ENCODE results near the gene ARFRP1. TPM values are rescaled to one million over a fixed set of nuclear protein-coding genes. Genes with fewer than 3 reads are reported as not detected.
A peak's percentile ranks its signal among the peaks of the same experiment; 100 is the strongest.

ARFRP1 gene
- total RNA-seq, 1 experiment from 2014 or later: 119 TPM

DNA sequence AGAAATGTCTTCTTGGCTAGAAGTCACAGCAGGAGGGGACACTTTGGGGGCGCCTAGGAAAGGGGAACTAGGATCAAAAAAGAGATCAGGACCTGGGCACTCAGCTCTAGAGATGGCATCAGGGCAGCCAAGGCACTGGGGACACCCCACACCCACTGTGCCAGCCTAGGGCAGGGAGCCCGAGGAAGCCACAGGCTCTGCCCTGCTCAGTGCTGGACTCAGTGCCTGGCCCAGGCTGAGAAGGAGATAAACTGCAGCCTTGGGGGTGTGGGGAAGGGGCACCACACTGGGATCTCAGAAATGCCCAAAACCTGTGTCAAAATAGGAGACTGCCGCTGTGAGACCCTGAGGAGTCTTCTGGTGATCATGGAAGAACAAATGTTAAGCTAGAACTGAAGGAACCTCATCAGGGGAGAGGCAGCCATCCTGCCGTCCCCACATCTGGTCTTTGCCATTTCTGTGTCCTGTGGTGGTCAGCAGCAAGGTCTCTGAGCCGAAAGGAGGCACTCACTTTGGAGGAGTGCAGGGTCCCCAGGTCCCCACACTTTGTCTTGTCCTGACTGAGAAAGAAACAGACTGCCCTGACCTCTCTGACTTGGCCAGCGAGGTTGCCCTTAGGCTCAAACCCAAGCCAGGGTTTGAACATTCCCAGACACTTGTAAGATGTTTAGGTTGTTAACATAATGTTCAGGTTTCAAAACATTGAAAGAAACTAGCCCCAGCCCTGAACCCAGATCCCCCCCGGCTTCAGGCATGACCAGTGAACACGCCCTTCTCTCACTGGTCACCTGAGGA is 2.3 kb downstream of the ARFRP1 start:
- BruUV-seq (replicated peaks): no TSS peak
- ChIA-PET CTCF (no interaction called here), POLR2A (no interaction called here)
- Mint-ChIP-seq H3K27ac (ENCODE audit: unreplicated experiment) (no peak overlapping the region), H3K4me1 (ENCODE audit: low read depth, unreplicated experiment) (peaks cover 16% of the 10 kb centered on the region), H3K27me3 (ENCODE audit: insufficient read depth, unreplicated experiment) (no peaks in the 10 kb centered on the region), H3K36me3 (ENCODE audit: insufficient read depth, unreplicated experiment) (peaks cover 100% of the 10 kb centered on the region), H3K4me3 (ENCODE audit: unreplicated experiment) (peak overlapping the region; percentile 87), H3K9me3 (ENCODE audit: unreplicated experiment) (no peaks in the 10 kb centered on the region)
- Histone ChIP-seq H3K27me3 (replicated peaks; ENCODE audit: control insufficient read depth, insufficient read depth, low read length) (no peaks in the 10 kb centered on the region), H3K4me1 (peaks cover 14% of the 10 kb centered on the region), H3K9me3 (no peaks in the 10 kb centered on the region), H3K4me3 (ENCODE audit: low read depth, low read length) (no peak overlapping the region), H3K36me3 (ENCODE audit: control insufficient read depth, insufficient read depth, low read length) (peaks cover 16% of the 10 kb centered on the region)
- no peak for DNase-seq
- intact Hi-C loops (cut with micrococcal nuclease; ENCODE audit: unreplicated experiment): loop anchor here (2.0 kb wide), 1 partner anchor 251 kb away; the partner anchor contains the start of gene UCKL1
- TF ChIP-seq, protein P1, sequence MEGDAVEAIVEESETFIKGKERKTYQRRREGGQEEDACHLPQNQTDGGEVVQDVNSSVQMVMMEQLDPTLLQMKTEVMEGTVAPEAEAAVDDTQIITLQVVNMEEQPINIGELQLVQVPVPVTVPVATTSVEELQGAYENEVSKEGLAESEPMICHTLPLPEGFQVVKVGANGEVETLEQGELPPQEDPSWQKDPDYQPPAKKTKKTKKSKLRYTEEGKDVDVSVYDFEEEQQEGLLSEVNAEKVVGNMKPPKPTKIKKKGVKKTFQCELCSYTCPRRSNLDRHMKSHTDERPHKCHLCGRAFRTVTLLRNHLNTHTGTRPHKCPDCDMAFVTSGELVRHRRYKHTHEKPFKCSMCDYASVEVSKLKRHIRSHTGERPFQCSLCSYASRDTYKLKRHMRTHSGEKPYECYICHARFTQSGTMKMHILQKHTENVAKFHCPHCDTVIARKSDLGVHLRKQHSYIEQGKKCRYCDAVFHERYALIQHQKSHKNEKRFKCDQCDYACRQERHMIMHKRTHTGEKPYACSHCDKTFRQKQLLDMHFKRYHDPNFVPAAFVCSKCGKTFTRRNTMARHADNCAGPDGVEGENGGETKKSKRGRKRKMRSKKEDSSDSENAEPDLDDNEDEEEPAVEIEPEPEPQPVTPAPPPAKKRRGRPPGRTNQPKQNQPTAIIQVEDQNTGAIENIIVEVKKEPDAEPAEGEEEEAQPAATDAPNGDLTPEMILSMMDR (IDR thresholded peaks at IDR 0.05; ENCODE audit: insufficient read depth in 1 of 2, low read depth in 1 of 2, low read length in 1 of 2, severe bottlenecking in 1 of 2, unreplicated experiment in 1 of 2): no peak

DNA sequence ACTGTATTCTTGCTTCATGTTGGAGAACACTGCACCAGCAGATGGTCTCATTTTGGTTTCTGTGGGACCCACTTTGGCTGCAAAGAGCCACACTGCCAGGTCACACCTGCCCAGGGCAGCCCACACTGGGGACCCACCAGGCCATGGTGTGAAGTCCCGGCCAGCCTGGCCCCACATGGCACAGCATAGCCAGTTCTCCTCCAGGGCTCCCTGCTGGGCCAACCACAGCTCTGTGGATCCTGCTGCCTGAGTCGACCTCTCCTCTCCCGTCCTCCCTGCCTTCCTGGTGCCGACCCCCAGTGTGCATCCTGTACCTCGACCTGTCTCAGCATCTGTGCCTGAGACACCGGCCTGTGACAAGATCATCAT is 3.0 kb downstream of the ARFRP1 start:
- Mint-ChIP-seq H3K27me3 (ENCODE audit: insufficient read depth, unreplicated experiment) (no peaks in the 10 kb centered on the region), H3K9me3 (ENCODE audit: unreplicated experiment) (no peaks in the 10 kb centered on the region), H3K4me1 (ENCODE audit: low read depth, unreplicated experiment) (peaks cover 16% of the 10 kb centered on the region), H3K4me3 (ENCODE audit: unreplicated experiment) (no peak overlapping the region), H3K36me3 (ENCODE audit: insufficient read depth, unreplicated experiment) (peaks cover 100% of the 10 kb centered on the region), H3K27ac (ENCODE audit: unreplicated experiment) (no peak overlapping the region)
- Histone ChIP-seq H3K4me3 (ENCODE audit: low read depth, low read length) (no peak overlapping the region), H3K27me3 (replicated peaks; ENCODE audit: control insufficient read depth, insufficient read depth, low read length) (no peaks in the 10 kb centered on the region), H3K36me3 (ENCODE audit: control insufficient read depth, insufficient read depth, low read length) (peaks cover 14% of the 10 kb centered on the region), H3K4me1 (peaks cover 16% of the 10 kb centered on the region), H3K9me3 (no peaks in the 10 kb centered on the region)
- TF ChIP-seq, protein P1 (IDR thresholded peaks at IDR 0.05; ENCODE audit: insufficient read depth in 1 of 2, low read depth in 1 of 2, low read length in 1 of 2, severe bottlenecking in 1 of 2, unreplicated experiment in 1 of 2): no peak
- POLR2A ChIA-PET: no interaction called here
- intact Hi-C loops (cut with micrococcal nuclease; ENCODE audit: unreplicated experiment): no loop called here
- no TSS peak for BruUV-seq (replicated peaks)
- no peak for DNase-seq
- CTCF ChIA-PET: no interaction called here

DNA sequence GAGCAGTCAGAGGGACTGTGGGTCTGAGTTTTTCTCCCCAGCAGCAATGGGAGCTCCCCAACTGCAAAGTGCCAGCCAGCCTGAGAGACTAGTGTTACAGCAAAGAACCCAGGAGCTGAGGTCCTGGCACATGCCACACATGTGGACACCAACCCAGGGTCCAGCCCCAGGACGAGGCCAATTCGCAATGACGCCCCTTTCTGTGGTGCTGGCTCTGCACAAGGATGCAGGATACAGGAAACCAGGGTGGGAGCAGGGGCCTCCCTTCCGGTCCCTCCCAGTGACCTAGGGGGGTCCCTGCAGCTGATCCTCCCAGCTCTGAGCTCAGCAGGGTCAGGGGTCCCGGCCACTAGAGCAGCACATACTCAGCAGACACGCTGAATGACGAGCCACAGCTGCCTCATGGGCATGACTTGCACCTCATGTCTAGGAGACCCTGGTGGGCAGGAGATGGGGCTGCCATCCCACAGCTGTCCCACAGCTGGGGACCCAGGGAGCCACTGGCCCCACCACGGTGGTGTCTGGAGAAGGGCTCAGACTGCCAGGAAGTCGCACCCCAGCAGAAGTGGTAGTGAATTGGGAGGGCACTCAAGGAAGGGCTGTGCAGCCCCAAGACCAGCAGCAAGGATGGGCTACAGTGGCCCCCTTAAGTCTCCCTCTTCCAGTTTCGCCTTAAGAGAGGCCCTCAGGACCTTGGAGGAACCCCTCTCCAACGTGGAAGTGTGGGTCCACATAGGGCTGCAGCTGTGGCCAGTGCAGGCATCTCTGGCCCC is 3.6 kb downstream of the ARFRP1 start:
- H3K4me1 ChIP-seq: peaks cover 20% of the 10 kb centered on the region
- H3K9me3 ChIP-seq: no peaks in the 10 kb centered on the region
- intact Hi-C loops (cut with micrococcal nuclease; ENCODE audit: unreplicated experiment): no loop called here
- H3K4me1 Mint-ChIP-seq (ENCODE audit: low read depth, unreplicated experiment): peaks cover 16% of the 10 kb centered on the region
- ChIA-PET POLR2A (no interaction called here), CTCF (interaction anchor here (0.6 kb wide), 1 partner anchor 19 kb away, joined by 3 read pairs; no protein-coding TSS in a partner anchor)
- no peak overlapping the region for H3K4me3 Mint-ChIP-seq (ENCODE audit: unreplicated experiment)
- no peaks in the 10 kb centered on the region for H3K27me3 Mint-ChIP-seq (ENCODE audit: insufficient read depth, unreplicated experiment)
- peaks cover 100% of the 10 kb centered on the region for H3K36me3 Mint-ChIP-seq (ENCODE audit: insufficient read depth, unreplicated experiment)
- H3K4me3 ChIP-seq (ENCODE audit: low read depth, low read length): no peak overlapping the region
- H3K9me3 Mint-ChIP-seq (ENCODE audit: unreplicated experiment): no peaks in the 10 kb centered on the region
- no peaks in the 10 kb centered on the region for H3K27me3 ChIP-seq (replicated peaks; ENCODE audit: control insufficient read depth, insufficient read depth, low read length)
- H3K36me3 ChIP-seq (ENCODE audit: control insufficient read depth, insufficient read depth, low read length): peaks cover 14% of the 10 kb centered on the region
- no TSS peak for BruUV-seq (replicated peaks)
- TF ChIP-seq, protein P1 (IDR thresholded peaks at IDR 0.05; ENCODE audit: insufficient read depth in 1 of 2, low read depth in 1 of 2, low read length in 1 of 2, severe bottlenecking in 1 of 2, unreplicated experiment in 1 of 2): no peak
- no peak overlapping the region for H3K27ac Mint-ChIP-seq (ENCODE audit: unreplicated experiment)
- DNase-seq: peak in 1 of 2 experiments; percentile 57

All from Caco-2 (cell line).